Endodermal cell (in vitro differentiated cells): Measurements from ENCODE around the gene ADGRG6. TPM values are rescaled to one million over a fixed set of nuclear protein-coding genes. Genes with fewer than 3 reads are reported as not detected.

Experiments
- DNase-seq: peaks from one replicate; pipeline ENCODE4 v3.0.0-alpha.2; 2017
- H3K27ac ChIP-seq: 2 replicates; pipeline ENCODE4 v1.5.1; 2013; ENCODE audit warnings: mild to moderate bottlenecking, low read depth, low read length, moderate library complexity
- H3K27me3 ChIP-seq: 2 replicates; pipeline ENCODE4 v1.6.1; 2013; ENCODE audit warnings: mild to moderate bottlenecking, low read length, moderate library complexity; ENCODE audit not compliant: insufficient read depth, control insufficient read depth, poor library complexity, severe bottlenecking
- H3K36me3 ChIP-seq: 2 replicates; pipeline ENCODE4 v1.7.0; 2013; ENCODE audit warnings: mild to moderate bottlenecking, low read length, moderate library complexity; ENCODE audit not compliant: control insufficient read depth, insufficient read depth
- H3K4me1 ChIP-seq: one replicate; pipeline ENCODE4 v1.7.0; 2013; ENCODE audit warnings: low read length; ENCODE audit not compliant: control insufficient read depth, insufficient read depth
- H3K4me3 ChIP-seq: 2 replicates; pipeline ENCODE4 v1.5.1; 2013; ENCODE audit warnings: mild to moderate bottlenecking, low read length, moderate library complexity
- H3K9ac ChIP-seq: 2 replicates; pipeline ENCODE4 v1.6.1; 2013; ENCODE audit warnings: mild to moderate bottlenecking, low read length, moderate library complexity; ENCODE audit not compliant: poor library complexity, severe bottlenecking; ENCODE audit errors: extremely low read depth
- H3K9me3 ChIP-seq: 2 replicates; pipeline ENCODE4 v1.6.1; 2013; ENCODE audit warnings: mild to moderate bottlenecking, low read length, moderate library complexity; ENCODE audit not compliant: control insufficient read depth
- H3K27ac Mint-ChIP-seq: 2 replicates; pipeline ENCODE4 v1.8.0; 2020; ENCODE audit warnings: mixed read lengths
- H3K27me3 Mint-ChIP-seq: 2 replicates; pipeline ENCODE4 v1.8.0; 2021; ENCODE audit warnings: mild to moderate bottlenecking, mixed read lengths; ENCODE audit not compliant: insufficient read depth
- H3K36me3 Mint-ChIP-seq: 2 replicates; pipeline ENCODE4 v1.8.0; 2020; ENCODE audit warnings: low read depth, mixed read lengths
- H3K4me1 Mint-ChIP-seq: 2 replicates; pipeline ENCODE4 v1.8.0; 2020; ENCODE audit warnings: mixed read lengths
- H3K4me3 Mint-ChIP-seq: 2 replicates; pipeline ENCODE4 v1.8.0; 2020; ENCODE audit warnings: mild to moderate bottlenecking, moderate library complexity, mixed read lengths
- H3K9me3 Mint-ChIP-seq: 2 replicates; pipeline ENCODE4 v1.8.0; 2020; ENCODE audit warnings: mild to moderate bottlenecking, mixed read lengths
- CTCF ChIP-seq: fragments of 200-600 bp; sonication (generic); conservative IDR thresholded peaks from 2 replicates; pipeline ENCODE4 v1.5.0; 2021; ENCODE audit warnings: antibody characterized with exemption, mild to moderate bottlenecking
- WGBS, 2 experiments: methylation state at CpG; one replicate each; pipeline versions ENCODE4 v1.1.5 to v1.1.7; 2013; ENCODE audit warnings: missing lambda C conversion rate in 2 of 2, mixed read lengths in 1 of 2; ENCODE audit not compliant: insufficient coverage in 1 of 2, insufficient read length in 1 of 2; 5-methylcytosine and 5-hydroxymethylcytosine counted together
- total RNA-seq, 2 donors: library from RNA; stranded (reverse); fragmentation: NEBNext Ultra II Directional in 1 of 2; extraction: Animal tissue kit (Norgen Biotek cat#: 25700) in 1 of 2; gene quantifications; 2 replicates in 1 of 2; 3 replicates in 1 of 2; pipeline ENCODE4 v1.2.1, GENCODE V29; 2021

The ADGRG6 gene
- total RNA-seq, 2 donors from 2014 or later, result 20.4 to 26.8 TPM

DNA sequence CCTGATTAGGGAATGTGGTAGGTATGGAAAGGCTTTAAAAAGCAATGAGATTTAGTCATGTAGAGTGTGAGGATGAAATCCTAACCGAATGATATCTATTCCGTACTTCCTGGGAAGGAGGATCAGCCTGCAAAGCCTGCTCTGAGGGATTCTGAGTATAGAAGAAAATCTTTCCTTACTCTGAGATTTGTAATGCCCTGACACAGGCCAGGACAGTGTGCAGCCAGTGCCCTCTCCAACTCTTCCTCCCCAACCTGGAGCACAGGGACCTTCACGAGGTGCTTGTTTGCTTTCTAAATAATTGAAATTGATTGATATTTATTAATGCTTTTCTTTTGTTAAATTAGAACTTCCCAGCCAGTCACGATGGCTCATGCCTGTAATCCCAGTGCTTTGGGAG is 131.6 kb downstream of the ADGRG6 start:
- H3K36me3 ChIP-seq, result no peaks in the 10 kb centered on the region
- Mint-ChIP-seq H3K4me1 (no peaks in the 10 kb centered on the region), H3K9me3 (peaks cover 5% of the 10 kb centered on the region), H3K4me3 (no peak overlapping the region), H3K27ac (no peak overlapping the region), H3K27me3 (no peaks in the 10 kb centered on the region), H3K36me3 (peaks cover 2% of the 10 kb centered on the region)
- no peak overlapping the region for H3K27ac ChIP-seq
- H3K9me3 ChIP-seq, result peaks cover 10% of the 10 kb centered on the region
- no peak overlapping the region for H3K9ac ChIP-seq
- H3K27me3 ChIP-seq, result no peaks in the 10 kb centered on the region
- no peak for DNase-seq
- TF ChIP-seq CTCF, result no peak
- no peaks in the 10 kb centered on the region for H3K4me1 ChIP-seq
- 93 to 100% methylated on average over 2 to 4 of the region's 4 CpGs for WGBS, 2 experiments
- H3K4me3 ChIP-seq, result no peak overlapping the region

- Histone ChIP-seq H3K9ac (no peak overlapping the region), H3K36me3 (no peaks in the 10 kb centered on the region), H3K9me3 (no peaks in the 10 kb centered on the region), H3K27ac (no peak overlapping the region), H3K4me1 (no peaks in the 10 kb centered on the region), H3K4me3 (no peak overlapping the region), H3K27me3 (no peaks in the 10 kb centered on the region)
- H3K4me1 Mint-ChIP-seq, result no peaks in the 10 kb centered on the region
- H3K4me3 Mint-ChIP-seq, result no peak overlapping the region
- no peak for TF ChIP-seq CTCF
- no peak for DNase-seq
- H3K9me3 Mint-ChIP-seq, result no peaks in the 10 kb centered on the region
- no peak overlapping the region for H3K27ac Mint-ChIP-seq
- H3K27me3 Mint-ChIP-seq, result no peaks in the 10 kb centered on the region
- no peaks in the 10 kb centered on the region for H3K36me3 Mint-ChIP-seq
- 92 to 100% methylated on average over 1 of the region's 1 CpG for WGBS, 2 experiments
Observed at GRCh38 chr6:142438898-142439297, 137.1 kb downstream of the ADGRG6 start.

GRCh38 chr6:142440600-142441293 is 138.9 kb downstream of the ADGRG6 start:
- Histone ChIP-seq H3K9ac (no peak overlapping the region), H3K36me3 (no peaks in the 10 kb centered on the region), H3K27me3 (no peaks in the 10 kb centered on the region), H3K9me3 (no peaks in the 10 kb centered on the region), H3K27ac (peak overlapping the region; percentile 59), H3K4me1 (peaks cover 11% of the 10 kb centered on the region), H3K4me3 (no peak overlapping the region)
- DNase-seq, result peak; percentile 53
- no peak overlapping the region for H3K27ac Mint-ChIP-seq
- WGBS, 2 experiments, result 25 to 60% methylated on average over 2 to 4 of the region's 4 CpGs
- H3K4me1 Mint-ChIP-seq, result peaks cover 16% of the 10 kb centered on the region
- H3K4me3 Mint-ChIP-seq, result no peak overlapping the region
- H3K9me3 Mint-ChIP-seq, result no peaks in the 10 kb centered on the region
- H3K27me3 Mint-ChIP-seq, result no peaks in the 10 kb centered on the region
- no peaks in the 10 kb centered on the region for H3K36me3 Mint-ChIP-seq
- TF ChIP-seq CTCF, result no peak
